Measurements from ENCODE around the gene XYLT1.

DNA sequence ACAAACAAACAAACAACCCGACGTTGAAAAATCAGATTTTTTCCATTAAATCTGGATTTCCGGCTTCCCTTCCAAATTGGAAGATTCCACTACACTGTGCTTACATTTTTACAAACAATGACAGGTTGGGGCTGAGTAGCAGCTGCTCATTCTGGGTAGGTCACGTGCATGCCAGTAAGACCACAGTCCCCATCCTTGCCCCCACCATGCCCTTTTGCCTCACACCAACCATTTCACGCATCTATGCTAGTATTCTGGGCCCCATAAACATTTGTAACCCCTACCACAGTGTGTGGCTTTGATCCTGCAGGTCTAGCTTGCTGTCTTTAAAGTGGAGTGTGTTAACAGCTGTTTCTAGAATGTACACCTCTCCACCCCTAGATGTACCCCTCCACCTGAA lies 366.1 kb downstream of the XYLT1 start:
- TF ChIP-seq, protein P1, sequence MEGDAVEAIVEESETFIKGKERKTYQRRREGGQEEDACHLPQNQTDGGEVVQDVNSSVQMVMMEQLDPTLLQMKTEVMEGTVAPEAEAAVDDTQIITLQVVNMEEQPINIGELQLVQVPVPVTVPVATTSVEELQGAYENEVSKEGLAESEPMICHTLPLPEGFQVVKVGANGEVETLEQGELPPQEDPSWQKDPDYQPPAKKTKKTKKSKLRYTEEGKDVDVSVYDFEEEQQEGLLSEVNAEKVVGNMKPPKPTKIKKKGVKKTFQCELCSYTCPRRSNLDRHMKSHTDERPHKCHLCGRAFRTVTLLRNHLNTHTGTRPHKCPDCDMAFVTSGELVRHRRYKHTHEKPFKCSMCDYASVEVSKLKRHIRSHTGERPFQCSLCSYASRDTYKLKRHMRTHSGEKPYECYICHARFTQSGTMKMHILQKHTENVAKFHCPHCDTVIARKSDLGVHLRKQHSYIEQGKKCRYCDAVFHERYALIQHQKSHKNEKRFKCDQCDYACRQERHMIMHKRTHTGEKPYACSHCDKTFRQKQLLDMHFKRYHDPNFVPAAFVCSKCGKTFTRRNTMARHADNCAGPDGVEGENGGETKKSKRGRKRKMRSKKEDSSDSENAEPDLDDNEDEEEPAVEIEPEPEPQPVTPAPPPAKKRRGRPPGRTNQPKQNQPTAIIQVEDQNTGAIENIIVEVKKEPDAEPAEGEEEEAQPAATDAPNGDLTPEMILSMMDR (IDR thresholded peaks at IDR 0.05; ENCODE audit: low read depth, low read length, poor library complexity, severe bottlenecking), result no peak
- TF ChIP-seq EZH2phosphoT487 (IDR thresholded peaks at IDR 0.05; ENCODE audit: borderline replicate concordance, low read length), result no peak

All from DOHH2 (cell line).